Endothelial cell (in vitro differentiated cells): ENCODE results near the gene GNG14. TPM values are rescaled to one million over a fixed set of nuclear protein-coding genes. Genes with fewer than 3 reads are reported as not detected.
A peak's percentile ranks its signal among the peaks of the same experiment; 100 is the strongest.

Experiments
- DNase-seq: peaks from one replicate; pipeline ENCODE4 v3.0.0; 2021; ENCODE audit warnings: low spot score
- H3K27ac Mint-ChIP-seq: one replicate; pipeline ENCODE4 v1.8.0; 2021; ENCODE audit warnings: mixed read lengths, inconsistent platforms; ENCODE audit not compliant: unreplicated experiment
- H3K27me3 Mint-ChIP-seq: one replicate; pipeline ENCODE4 v1.8.0; 2021; ENCODE audit warnings: mild to moderate bottlenecking, moderate library complexity, mixed read lengths, inconsistent platforms; ENCODE audit not compliant: unreplicated experiment
- H3K36me3 Mint-ChIP-seq: one replicate; pipeline ENCODE4 v1.8.0; 2021; ENCODE audit warnings: mild to moderate bottlenecking, low read depth, mixed read lengths, inconsistent platforms; ENCODE audit not compliant: unreplicated experiment
- H3K4me1 Mint-ChIP-seq: one replicate; pipeline ENCODE4 v1.8.0; 2021; ENCODE audit warnings: mild to moderate bottlenecking, mixed read lengths, inconsistent platforms; ENCODE audit not compliant: unreplicated experiment
- H3K4me3 Mint-ChIP-seq: one replicate; pipeline ENCODE4 v1.8.0; 2021; ENCODE audit warnings: mild to moderate bottlenecking, mixed read lengths, inconsistent platforms; ENCODE audit not compliant: unreplicated experiment
- H3K9me3 Mint-ChIP-seq: one replicate; pipeline ENCODE4 v1.8.0; 2021; ENCODE audit warnings: mixed read lengths, inconsistent platforms; ENCODE audit not compliant: unreplicated experiment
- CTCF ChIP-seq: fragments of 200-600 bp; sonication (generic); IDR thresholded peaks from one replicate; pipeline ENCODE4 v1.5.0; 2021; ENCODE audit warnings: antibody characterized with exemption; ENCODE audit not compliant: unreplicated experiment
- total RNA-seq: library from RNA; stranded (reverse); fragmentation: NEBNext Ultra II Directional; extraction: Animal tissue kit (Norgen Biotek cat#: 25700); gene quantifications from one replicate; pipeline ENCODE4 v1.2.1, GENCODE V29; 2021; ENCODE audit not compliant: unreplicated experiment

The GNG14 gene
- total RNA-seq, 1 donor from 2014 or later, result not detected

- Mint-ChIP-seq H3K4me1 (peaks cover 45% of the 10 kb centered on the region), H3K4me3 (peak overlapping the region; percentile 98), H3K27me3 (peaks cover 29% of the 10 kb centered on the region), H3K27ac (peak overlapping the region; percentile 97), H3K36me3 (peaks cover 31% of the 10 kb centered on the region), H3K9me3 (no peaks in the 10 kb centered on the region)
- no peak for TF ChIP-seq CTCF
- no peak for DNase-seq
Measured at GRCh38 chr19:12670159-12670928, 17.5 kb upstream of the GNG14 start.

DNA sequence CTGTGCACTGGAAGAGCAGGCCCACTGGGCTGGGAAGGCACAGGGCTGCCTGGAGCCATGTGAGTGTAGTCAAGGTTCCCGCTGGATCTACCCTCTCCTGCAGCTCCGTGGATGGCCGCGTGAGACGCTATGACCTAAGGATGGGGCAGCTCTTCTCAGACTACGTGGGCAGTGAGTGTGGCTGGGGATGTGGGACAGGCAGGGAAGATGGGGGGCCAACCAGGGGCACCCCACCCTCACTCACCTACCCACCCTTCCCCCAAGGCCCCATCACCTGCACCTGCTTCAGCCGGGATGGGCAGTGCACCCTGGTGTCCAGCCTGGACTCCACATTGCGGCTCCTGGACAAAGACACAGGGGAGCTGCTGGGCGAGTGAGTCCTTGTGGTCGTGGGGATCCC, 15.1 kb upstream of the GNG14 start:
- peaks cover 31% of the 10 kb centered on the region for H3K4me1 Mint-ChIP-seq
- no peak for DNase-seq
- no peaks in the 10 kb centered on the region for H3K9me3 Mint-ChIP-seq
- peaks cover 35% of the 10 kb centered on the region for H3K36me3 Mint-ChIP-seq
- peaks cover 23% of the 10 kb centered on the region for H3K27me3 Mint-ChIP-seq
- H3K27ac Mint-ChIP-seq, result no peak overlapping the region
- H3K4me3 Mint-ChIP-seq, result no peak overlapping the region
- no peak for TF ChIP-seq CTCF

DNA sequence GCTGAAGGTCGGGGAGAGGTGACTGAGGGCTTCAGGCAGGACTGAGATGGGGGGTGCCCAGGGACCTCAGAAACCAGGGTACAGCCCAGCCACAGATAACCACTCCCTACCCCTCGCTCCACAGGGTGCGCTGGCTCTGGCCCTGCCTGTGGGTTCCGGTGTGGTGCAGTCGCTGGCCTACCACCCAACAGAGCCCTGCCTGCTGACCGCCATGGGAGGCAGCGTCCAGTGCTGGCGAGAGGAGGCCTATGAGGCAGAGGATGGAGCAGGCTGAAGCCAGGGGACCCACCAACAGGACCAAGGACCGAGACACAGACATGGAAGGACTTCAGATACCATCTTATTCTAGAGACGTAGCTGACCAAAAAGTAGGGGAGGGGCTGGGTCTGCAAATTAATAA, 12.4 kb upstream of the GNG14 start:
- Mint-ChIP-seq H3K4me1 (peaks cover 18% of the 10 kb centered on the region), H3K27me3 (peaks cover 19% of the 10 kb centered on the region), H3K4me3 (no peak overlapping the region), H3K9me3 (no peaks in the 10 kb centered on the region), H3K36me3 (peaks cover 35% of the 10 kb centered on the region), H3K27ac (no peak overlapping the region)
- no peak for DNase-seq
- no peak for TF ChIP-seq CTCF

DNA sequence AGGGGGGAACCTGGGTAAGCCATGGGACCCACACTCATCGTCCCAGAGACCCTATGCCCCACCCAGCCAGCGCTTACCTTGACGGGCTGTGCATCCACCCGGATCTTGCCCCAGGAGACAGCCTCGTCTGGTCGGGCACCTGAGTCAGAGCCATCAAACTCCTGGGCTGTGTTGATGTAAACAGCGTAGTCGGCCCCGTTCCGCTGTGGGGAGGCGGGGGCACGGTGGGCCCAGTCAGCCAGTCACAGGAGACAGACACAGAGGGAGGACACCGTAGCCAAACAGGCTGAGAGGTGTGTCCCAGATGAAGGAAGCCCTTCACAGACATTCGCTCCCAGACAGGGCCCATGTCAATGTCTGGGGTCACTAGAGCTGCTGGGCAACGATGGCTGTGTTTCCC, 11.9 kb upstream of the GNG14 start:
- no peaks in the 10 kb centered on the region for H3K9me3 Mint-ChIP-seq
- no peak for DNase-seq
- peaks cover 36% of the 10 kb centered on the region for H3K36me3 Mint-ChIP-seq
- H3K4me1 Mint-ChIP-seq, result peaks cover 16% of the 10 kb centered on the region
- no peak for TF ChIP-seq CTCF
- H3K27me3 Mint-ChIP-seq, result peaks cover 20% of the 10 kb centered on the region
- no peak overlapping the region for H3K27ac Mint-ChIP-seq
- H3K4me3 Mint-ChIP-seq, result no peak overlapping the region

- Mint-ChIP-seq H3K36me3 (peaks cover 40% of the 10 kb centered on the region), H3K4me3 (peak overlapping the region; percentile 66), H3K4me1 (peaks cover 20% of the 10 kb centered on the region), H3K27ac (peak overlapping the region; percentile 42), H3K9me3 (no peaks in the 10 kb centered on the region), H3K27me3 (peaks cover 24% of the 10 kb centered on the region)
- DNase-seq, result peak; percentile 92
- peak; percentile 85 for TF ChIP-seq CTCF
Measured at GRCh38 chr19:12676384-12676792, 11.4 kb upstream of the GNG14 start.
